ENCODE results near the gene SLC24A3.

DNA sequence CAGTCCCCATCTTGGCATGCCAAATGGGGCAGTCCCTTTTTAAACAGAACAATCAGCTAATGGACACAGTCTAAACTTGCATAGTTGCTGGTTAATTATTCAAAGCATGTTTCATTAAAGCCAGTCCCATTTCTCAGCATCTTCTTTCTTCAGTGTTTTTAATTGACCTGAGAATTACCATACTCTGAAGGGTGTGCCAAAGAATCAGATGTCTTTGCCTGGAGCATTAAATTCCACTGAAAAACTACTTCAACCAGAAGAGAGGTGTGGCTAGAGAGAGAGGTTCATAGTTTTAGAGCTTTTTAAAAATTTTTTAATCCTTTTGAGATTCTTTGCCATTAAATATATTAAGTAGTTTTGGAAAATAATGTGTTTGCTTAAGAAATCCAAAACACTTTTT, 37.9 kb downstream of the SLC24A3 start:
- TF ChIP-seq, protein P1, sequence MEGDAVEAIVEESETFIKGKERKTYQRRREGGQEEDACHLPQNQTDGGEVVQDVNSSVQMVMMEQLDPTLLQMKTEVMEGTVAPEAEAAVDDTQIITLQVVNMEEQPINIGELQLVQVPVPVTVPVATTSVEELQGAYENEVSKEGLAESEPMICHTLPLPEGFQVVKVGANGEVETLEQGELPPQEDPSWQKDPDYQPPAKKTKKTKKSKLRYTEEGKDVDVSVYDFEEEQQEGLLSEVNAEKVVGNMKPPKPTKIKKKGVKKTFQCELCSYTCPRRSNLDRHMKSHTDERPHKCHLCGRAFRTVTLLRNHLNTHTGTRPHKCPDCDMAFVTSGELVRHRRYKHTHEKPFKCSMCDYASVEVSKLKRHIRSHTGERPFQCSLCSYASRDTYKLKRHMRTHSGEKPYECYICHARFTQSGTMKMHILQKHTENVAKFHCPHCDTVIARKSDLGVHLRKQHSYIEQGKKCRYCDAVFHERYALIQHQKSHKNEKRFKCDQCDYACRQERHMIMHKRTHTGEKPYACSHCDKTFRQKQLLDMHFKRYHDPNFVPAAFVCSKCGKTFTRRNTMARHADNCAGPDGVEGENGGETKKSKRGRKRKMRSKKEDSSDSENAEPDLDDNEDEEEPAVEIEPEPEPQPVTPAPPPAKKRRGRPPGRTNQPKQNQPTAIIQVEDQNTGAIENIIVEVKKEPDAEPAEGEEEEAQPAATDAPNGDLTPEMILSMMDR (optimal IDR thresholded peaks at IDR 0.05 in 1 of 3, IDR thresholded peaks at IDR 0.05 in 1 of 3, conservative IDR thresholded peaks at IDR 0.05 in 1 of 3; ENCODE audit: extremely low read depth in 1 of 3, insufficient read depth in 2 of 3, low read length in 3 of 3) = no peak
- no peak for TF ChIP-seq EZH2 (IDR thresholded peaks at IDR 0.05; ENCODE audit: low read length)
